ENCODE measurements around the gene TOPBP1.

The TOPBP1 gene

DNA sequence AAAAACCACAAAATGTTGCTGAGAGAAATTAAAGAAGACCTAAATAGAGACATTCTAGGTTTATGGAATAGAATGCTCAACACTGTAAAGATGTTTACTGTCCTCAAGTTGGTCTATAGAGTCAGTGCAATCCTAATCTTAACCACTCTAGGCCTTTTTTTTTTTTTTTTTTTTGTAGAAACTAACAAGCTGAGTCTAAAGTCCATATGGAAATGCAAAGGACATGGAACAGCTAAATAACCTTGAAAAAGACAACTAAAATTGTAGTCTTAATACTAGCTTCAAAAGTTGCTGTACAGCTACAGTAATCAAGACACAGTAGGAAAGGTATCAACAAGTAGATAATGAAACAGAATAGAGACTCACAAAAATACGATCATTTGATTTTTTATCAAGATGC lies 55.4 kb downstream of the TOPBP1 start:
- no peak for DNase-seq

DNA sequence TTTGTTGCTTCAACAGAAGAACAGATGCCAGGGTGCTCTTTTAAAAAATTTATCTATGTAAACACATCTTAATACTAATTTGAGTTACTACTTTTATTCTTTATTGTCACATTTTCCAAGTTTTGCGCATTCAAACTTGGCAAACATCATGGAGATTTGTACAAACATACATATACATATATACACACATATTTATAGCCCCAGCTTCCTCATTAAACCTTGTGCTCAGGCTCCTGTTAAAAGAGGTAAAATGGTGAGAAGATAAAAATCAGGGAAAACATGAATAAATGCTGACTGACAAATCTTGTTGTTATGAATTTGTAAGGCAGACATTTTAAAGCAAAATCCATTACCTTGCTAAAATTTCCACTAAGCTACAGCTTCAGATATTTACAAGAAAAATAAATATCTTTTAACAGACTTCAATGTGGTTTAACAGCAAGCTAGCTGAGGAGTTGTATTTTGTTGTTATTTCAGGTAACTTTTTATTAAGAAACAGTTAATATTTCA lies 61.1 kb downstream of the TOPBP1 start:
- no peak for DNase-seq

- DNase-seq = no peak
These were observed 62.5 kb downstream of the TOPBP1 start for GRCh38 chr3:133599280-133599679.

DNA sequence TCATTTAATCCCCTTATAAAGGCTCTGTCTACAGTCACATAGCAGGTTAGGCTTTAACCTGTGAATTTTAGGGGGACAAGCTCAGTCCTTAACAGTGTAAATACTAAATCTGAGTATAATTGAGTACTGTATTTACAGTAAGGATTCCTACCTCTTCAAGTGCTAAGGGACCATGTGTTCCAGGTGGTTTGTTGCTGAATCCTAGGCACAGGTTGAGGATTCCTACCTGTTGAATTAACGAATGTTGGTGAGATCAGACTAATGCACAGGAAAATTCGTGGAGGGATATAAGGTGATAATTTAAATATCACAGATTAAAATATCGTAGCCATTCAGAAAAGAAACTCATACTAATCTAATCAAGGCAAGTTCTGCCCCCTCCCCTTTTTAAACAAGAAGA lies 63.3 kb downstream of the TOPBP1 start:
- DNase-seq = no peak

- DNase-seq = no peak
These were observed 66.4 kb downstream of the TOPBP1 start for GRCh38 chr3:133595341-133595740.

DNA sequence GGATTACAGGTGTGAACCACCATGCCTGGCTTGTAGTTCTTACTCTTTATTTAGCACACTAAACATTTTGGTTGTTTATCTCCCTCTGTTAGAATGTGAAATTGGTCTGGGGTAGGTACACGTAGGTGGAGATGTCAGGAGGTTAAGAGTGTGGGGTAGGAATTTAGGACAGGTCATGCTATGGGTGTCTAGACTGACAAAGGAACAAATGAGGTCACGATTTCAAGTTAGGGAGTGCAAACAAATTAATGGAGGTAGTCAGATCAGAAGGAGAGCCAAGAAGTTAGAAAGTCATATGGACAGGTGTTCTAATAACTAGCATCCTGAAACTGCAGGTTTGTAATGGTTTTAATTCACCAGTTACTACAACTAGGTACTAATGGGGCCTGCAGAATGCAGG lies 68.5 kb downstream of the TOPBP1 start:
- no peak for DNase-seq

DNA sequence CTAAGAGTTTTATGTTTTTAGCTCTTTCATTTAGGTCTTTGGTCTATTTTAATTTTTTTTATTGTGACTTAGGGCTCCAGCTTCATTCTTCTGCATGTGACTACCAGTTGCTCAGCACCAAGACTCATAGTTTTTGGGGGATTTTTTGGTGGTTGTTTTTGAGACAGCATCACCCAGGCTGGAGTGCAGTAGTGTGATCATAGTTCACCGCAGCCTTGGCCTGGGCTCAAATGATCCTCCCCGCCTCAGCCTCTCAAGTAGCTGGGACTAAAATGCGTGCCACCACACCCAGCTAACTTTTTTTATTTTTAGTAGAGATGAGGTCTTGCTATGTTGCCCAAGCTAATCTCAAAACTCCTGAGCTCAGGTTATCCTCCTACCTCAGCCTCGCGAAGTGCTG lies 68.9 kb downstream of the TOPBP1 start:
- DNase-seq = no peak

GRCh38 chr3:133591271-133591742 lies 70.4 kb downstream of the TOPBP1 start:
- DNase-seq = no peak

GRCh38 chr3:133589503-133589902 lies 72.2 kb downstream of the TOPBP1 start:
- DNase-seq = no peak

DNA sequence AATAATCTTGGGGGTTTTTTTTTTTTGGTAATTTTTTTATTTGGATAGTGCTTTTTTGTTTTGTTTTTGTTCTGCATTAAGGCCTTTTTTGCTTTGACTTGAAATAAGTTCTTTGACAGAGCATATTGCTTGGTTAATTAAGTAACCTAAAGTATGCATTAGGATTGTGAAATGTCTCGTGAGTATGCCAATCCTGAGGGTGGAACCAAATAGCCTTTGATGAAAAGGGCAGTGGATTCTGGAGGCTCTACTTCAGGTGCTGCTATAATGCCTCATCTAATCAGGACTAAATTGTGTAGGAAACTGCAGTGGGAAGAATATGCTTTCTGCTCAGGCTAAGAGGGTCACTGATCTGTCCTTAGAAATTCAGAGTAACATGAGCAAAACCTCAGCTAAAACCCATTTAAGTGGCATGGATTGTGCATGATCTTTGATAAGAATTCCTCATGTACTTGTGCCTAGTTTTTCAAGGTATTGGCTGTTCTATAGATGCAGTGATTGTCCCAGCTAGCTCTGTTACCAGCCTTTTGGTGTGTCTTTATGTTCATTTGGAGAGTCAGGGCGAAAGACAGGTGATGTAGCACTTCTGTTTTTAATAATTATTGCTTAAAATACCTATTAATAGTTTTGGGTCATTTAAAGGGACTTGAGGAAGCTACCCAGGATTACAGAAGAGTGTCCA lies 72.8 kb downstream of the TOPBP1 start:
- no peak for DNase-seq

DNA sequence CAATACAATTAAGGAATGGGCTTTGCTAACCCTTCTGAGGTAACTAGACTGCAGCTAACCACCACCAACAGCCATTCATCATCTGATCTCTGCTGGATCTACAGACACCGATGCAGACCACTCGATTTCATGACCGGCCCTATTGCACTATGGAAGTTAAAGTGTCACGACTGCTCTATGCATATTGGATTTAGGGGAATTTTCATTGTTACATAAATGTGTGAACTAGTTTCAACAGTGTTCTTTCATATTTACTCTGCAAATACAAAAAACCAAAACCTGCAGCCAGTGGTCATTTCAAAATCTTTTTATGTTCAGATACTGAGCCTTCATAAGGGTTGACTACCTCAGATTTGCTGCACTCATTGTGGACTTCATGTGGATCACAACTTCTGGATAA lies 73.7 kb downstream of the TOPBP1 start:
- DNase-seq = no peak

DNA sequence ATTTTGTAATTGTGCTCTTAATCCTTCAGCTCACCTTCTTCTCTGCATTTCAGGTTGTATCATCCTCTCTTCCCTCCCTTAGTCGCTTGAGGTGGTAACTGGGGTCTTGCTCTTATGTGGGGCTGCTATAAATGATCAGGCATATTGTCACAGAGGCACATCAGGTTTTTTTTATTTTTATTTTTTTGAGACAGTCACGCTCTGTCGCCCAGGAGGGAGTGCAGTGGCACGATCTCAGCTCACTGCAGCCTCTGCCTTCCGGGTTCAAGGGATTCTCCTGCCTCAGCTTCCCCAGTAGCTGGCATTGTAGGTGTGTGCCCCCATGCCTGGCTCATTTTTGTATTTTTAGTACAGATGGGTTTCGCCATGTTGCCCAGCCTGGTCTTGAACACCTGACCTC lies 78.3 kb downstream of the TOPBP1 start:
- no peak for DNase-seq

GRCh38 chr3:133578548-133579191 lies 83.1 kb downstream of the TOPBP1 start:
- DNase-seq = no peak

GRCh38 chr3:133576169-133576568 lies 85.6 kb downstream of the TOPBP1 start:
- DNase-seq = no peak

- DNase-seq = no peak
These were observed 86.7 kb downstream of the TOPBP1 start for GRCh38 chr3:133575086-133575485.

GRCh38 chr3:133574260-133574881 lies 87.4 kb downstream of the TOPBP1 start:
- peak; percentile 76 for DNase-seq

DNA sequence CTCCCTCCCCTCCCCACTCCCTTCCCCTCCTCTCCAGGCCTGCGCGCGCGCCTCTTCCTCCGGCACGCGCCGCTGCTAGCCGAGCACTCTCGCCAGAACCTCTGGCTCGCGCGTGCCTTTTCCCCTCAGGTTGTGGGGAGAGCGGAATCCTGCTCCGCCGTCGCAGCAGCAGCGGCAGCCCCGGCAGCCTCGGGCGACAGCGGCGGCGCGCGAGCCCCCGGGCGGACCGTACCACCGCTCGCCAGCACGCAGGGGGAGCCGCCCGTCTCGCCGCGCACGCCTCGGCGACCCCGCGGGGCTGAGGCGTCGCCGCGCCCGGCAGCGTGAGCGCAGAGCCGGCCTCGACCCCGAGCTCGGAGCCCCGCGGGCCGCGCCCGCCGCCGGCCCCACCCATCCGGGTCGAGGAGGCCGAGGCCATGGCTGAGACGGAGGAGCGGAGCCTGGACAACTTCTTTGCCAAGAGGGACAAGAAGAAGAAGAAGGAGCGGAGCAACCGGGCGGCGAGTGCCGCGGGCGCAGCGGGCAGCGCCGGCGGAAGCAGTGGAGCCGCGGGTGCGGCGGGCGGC lies 88.0 kb downstream of the TOPBP1 start, which contains the start of gene CDV3:
TSS of gene CDV3 (plus strand) at position 58 of the 566 bp plus-strand sequence. CDS start at position 417, 359 bp downstream.
- DNase-seq = no peak

GRCh38 chr3:133573054-133573628 lies 88.6 kb downstream of the TOPBP1 start:
- DNase-seq = peak; percentile 100

- no peak for DNase-seq
These were observed 89.3 kb downstream of the TOPBP1 start for GRCh38 chr3:133572158-133573053.

DNA sequence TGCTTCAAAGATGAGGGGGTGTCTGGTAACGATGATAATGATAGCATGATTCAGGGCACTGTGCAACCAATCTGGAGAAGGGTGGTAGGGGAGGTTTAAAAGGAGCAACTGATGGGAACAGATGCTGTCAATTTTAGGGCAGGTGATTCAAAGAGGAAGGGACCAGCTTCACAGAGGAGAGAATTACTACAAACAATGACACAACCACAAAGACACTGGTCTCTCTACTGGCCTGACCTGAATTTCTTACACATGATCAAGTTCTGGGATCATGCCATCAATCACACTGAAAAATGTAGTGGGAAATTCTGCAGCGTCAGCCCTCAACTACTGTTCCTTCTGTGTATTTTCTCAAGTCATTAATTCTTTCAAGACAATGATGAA lies 90.8 kb downstream of the TOPBP1 start:
- no peak for DNase-seq

GRCh38 chr3:133570139-133570936 lies 91.4 kb downstream of the TOPBP1 start:
- no peak for DNase-seq
